Keratinocyte (primary cell): ENCODE data around the gene MGAT4A.

Experiments used
- EZH2 ChIP-seq: IDR thresholded peaks from one replicate; pipeline ENCODE4 v1.6.1; 2012; ENCODE audit warnings: inconsistent platforms, mild to moderate bottlenecking, low read length, moderate library complexity
- TF ChIP-seq, protein P1 (sequence below), 3 experiments: IDR thresholded peaks in 1 of 3; conservative IDR thresholded peaks in 1 of 3; optimal IDR thresholded peaks in 1 of 3; 2 replicates in 2 of 3; 3 replicates in 1 of 3; pipeline versions ENCODE3 to v1.5.1; 2011; ENCODE audit warnings: low read length in 3 of 3, mild to moderate bottlenecking in 3 of 3, moderate library complexity in 2 of 3, control low read depth in 1 of 3, inconsistent platforms in 1 of 3; ENCODE audit not compliant: insufficient read depth in 2 of 3; ENCODE audit errors: extremely low read depth in 1 of 3

DNA sequence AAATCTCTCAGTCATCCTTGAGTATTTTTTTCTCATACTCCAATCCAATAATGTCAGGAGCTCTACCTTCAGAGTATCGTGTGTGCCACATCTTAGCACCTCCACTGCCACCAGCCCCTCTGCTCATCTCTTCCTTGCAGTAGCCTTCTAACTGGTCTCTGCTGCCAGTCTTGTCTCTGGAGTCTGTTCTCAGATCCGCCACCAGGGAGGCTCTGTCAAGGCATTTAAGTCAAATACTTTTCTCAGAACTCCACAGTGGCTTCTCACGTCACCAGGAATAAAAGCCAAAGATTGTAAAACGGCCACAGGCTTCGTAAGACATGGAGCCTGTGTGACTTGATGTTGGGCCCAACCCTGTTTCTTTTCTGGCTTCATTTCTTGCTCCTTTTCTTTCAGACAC is 115.5 kb downstream of the MGAT4A start:
- TF ChIP-seq, protein P1, sequence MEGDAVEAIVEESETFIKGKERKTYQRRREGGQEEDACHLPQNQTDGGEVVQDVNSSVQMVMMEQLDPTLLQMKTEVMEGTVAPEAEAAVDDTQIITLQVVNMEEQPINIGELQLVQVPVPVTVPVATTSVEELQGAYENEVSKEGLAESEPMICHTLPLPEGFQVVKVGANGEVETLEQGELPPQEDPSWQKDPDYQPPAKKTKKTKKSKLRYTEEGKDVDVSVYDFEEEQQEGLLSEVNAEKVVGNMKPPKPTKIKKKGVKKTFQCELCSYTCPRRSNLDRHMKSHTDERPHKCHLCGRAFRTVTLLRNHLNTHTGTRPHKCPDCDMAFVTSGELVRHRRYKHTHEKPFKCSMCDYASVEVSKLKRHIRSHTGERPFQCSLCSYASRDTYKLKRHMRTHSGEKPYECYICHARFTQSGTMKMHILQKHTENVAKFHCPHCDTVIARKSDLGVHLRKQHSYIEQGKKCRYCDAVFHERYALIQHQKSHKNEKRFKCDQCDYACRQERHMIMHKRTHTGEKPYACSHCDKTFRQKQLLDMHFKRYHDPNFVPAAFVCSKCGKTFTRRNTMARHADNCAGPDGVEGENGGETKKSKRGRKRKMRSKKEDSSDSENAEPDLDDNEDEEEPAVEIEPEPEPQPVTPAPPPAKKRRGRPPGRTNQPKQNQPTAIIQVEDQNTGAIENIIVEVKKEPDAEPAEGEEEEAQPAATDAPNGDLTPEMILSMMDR (optimal IDR thresholded peaks at IDR 0.05 in 1 of 3, IDR thresholded peaks at IDR 0.05 in 1 of 3, conservative IDR thresholded peaks at IDR 0.05 in 1 of 3; ENCODE audit: extremely low read depth in 1 of 3, insufficient read depth in 2 of 3, low read length in 3 of 3) = peak in 2 of 3 experiments; percentile 17 to 22
- TF ChIP-seq EZH2 = no peak
